Measurements from ENCODE around the gene C1QA. TPM values are rescaled to one million over a fixed set of nuclear protein-coding genes. Genes with fewer than 3 reads are reported as not detected.

Gene C1QA
- total and polyA plus RNA-seq, 2 donors (not counting 1 experiment from before 2014, with no cell fraction given) = not detected

DNA sequence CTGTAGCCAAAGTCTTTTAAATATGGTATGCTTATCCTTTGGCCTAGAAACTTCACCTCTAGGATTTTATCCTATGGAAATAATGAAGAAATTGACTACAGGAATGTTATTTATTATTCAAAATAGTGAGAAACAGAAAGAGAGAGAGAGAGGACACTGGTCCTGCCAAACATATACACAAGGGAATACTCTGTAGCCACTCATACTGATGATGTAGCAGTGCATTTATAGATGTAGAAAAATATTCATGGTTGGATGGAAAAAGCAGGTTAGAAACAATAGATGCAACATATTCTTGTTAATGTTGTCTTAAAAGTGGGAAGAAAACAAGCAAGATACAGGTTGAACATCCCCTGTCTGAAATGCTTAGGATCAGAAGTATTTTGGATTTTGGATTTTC is 52.0 kb downstream of the C1QA start:
- Histone ChIP-seq H3K4me2 (ENCODE audit: extremely low read depth, insufficient read depth, low read length) (no peak overlapping the region), H3K27me3 (ENCODE audit: control insufficient read depth, insufficient read depth, low read length) (peaks cover 9% of the 10 kb centered on the region), H3K9me3 (ENCODE audit: control insufficient read depth, insufficient read depth, low read depth, low read length) (no peaks in the 10 kb centered on the region), H2AFZ (ENCODE audit: low read length) (no peak overlapping the region), H3K36me3 (ENCODE audit: control insufficient read depth, insufficient read depth, low read length) (no peaks in the 10 kb centered on the region), H3K4me3 (replicated peaks in 1 of 4; ENCODE audit: control extremely low read depth in 1 of 4, insufficient read depth in 1 of 4, low read depth in 3 of 4, low read length in 4 of 4) (no peak overlapping the region), H3K4me1 (ENCODE audit: control insufficient read depth, extremely low read depth, insufficient read depth, low read length) (peaks cover 4% of the 10 kb centered on the region), H3K79me2 (ENCODE audit: control insufficient read depth, insufficient read depth, low read length) (no peaks in the 10 kb centered on the region), H4K20me1 (ENCODE audit: control insufficient read depth, extremely low read depth, insufficient read depth, low read length) (no peaks in the 10 kb centered on the region), H3K9ac (ENCODE audit: insufficient read depth, low read length) (no peak overlapping the region), H3K27ac (ENCODE audit: insufficient read depth, low read length) (no peak overlapping the region)
- TF ChIP-seq EZH2 (IDR thresholded peaks at IDR 0.05; ENCODE audit: low read length, missing control alignments) = no peak
- TF ChIP-seq, protein P1, sequence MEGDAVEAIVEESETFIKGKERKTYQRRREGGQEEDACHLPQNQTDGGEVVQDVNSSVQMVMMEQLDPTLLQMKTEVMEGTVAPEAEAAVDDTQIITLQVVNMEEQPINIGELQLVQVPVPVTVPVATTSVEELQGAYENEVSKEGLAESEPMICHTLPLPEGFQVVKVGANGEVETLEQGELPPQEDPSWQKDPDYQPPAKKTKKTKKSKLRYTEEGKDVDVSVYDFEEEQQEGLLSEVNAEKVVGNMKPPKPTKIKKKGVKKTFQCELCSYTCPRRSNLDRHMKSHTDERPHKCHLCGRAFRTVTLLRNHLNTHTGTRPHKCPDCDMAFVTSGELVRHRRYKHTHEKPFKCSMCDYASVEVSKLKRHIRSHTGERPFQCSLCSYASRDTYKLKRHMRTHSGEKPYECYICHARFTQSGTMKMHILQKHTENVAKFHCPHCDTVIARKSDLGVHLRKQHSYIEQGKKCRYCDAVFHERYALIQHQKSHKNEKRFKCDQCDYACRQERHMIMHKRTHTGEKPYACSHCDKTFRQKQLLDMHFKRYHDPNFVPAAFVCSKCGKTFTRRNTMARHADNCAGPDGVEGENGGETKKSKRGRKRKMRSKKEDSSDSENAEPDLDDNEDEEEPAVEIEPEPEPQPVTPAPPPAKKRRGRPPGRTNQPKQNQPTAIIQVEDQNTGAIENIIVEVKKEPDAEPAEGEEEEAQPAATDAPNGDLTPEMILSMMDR (conservative IDR thresholded peaks at IDR 0.05 in 1 of 2, IDR thresholded peaks at IDR 0.05 in 1 of 2; ENCODE audit: low read depth in 1 of 2, low read length in 2 of 2) = no peak
- no peak for DNase-seq (ENCODE audit: low read depth in 2 of 2)

Other genes with a start within 250 kb of the C1QA start
- gene ZBTB40, start 184.8 kb upstream of the C1QA start, total RNA-seq = 9.5 and 12.4 TPM in 2 replicates
- 3.4 and 3.5 TPM in 2 replicates for gene ZBTB40, start 184.8 kb upstream of the C1QA start, polyA plus RNA-seq
- gene EPHA8, start 73.1 kb upstream of the C1QA start, total RNA-seq = not detected in 2 replicates
- not detected in 2 replicates for gene EPHA8, start 73.1 kb upstream of the C1QA start, polyA plus RNA-seq
- gene C1QC, start 7.0 kb downstream of the C1QA start, total RNA-seq = not detected in 2 replicates
- not detected in 2 replicates for gene C1QC, start 7.0 kb downstream of the C1QA start, polyA plus RNA-seq
- not detected in 2 replicates for gene C1QB, start 16.6 kb downstream of the C1QA start, total RNA-seq
- gene C1QB, start 16.6 kb downstream of the C1QA start, polyA plus RNA-seq = not detected in 2 replicates
- gene EPHB2, start 74.2 kb downstream of the C1QA start, total RNA-seq = 11.2 and 12.3 TPM in 2 replicates
- gene EPHB2, start 74.2 kb downstream of the C1QA start, polyA plus RNA-seq = 4.1 and 21.8 TPM in 2 replicates

All from fibroblast of lung (primary cell).